H1 (cell line): ENCODE measurements around the gene IFT25.

Experiments
- BRCA1 ChIP-seq: IDR thresholded peaks from 2 replicates; pipeline ENCODE4 v1.6.1; 2012; ENCODE audit warnings: low read depth, low read length, improper control_type of control experiment
- CEBPB ChIP-seq: IDR thresholded peaks from 2 replicates; pipeline ENCODE4 v1.6.1; 2012; ENCODE audit warnings: low read depth, low read length
- HDAC2 ChIP-seq, 2 experiments: fragments of 300-600 bp in 1 of 2; sonication (generic) in 1 of 2; IDR thresholded peaks; 2 replicates each; pipeline ENCODE4 v1.6.1; 2011 to 2012; ENCODE audit warnings: low read depth in 2 of 2, low read length in 2 of 2, mild to moderate bottlenecking in 2 of 2, moderate library complexity in 2 of 2, borderline replicate concordance in 1 of 2, inconsistent platforms in 1 of 2
- SP1 ChIP-seq: IDR thresholded peaks from 2 replicates; pipeline ENCODE4 v1.6.1; 2011; ENCODE audit warnings: low read depth, low read length
- TF ChIP-seq, protein P1 (sequence below), 3 experiments: IDR thresholded peaks; 1 replicate in 2 of 3; 2 replicates in 1 of 3; pipeline versions ENCODE4 v1.5.1 to v1.6.1; 2011; ENCODE audit warnings: low read length in 3 of 3, mild to moderate bottlenecking in 3 of 3, inconsistent platforms in 2 of 3, low read depth in 1 of 3, moderate library complexity in 1 of 3; ENCODE audit not compliant: insufficient read depth in 1 of 3; ENCODE audit errors: control extremely low read depth in 1 of 3

DNA sequence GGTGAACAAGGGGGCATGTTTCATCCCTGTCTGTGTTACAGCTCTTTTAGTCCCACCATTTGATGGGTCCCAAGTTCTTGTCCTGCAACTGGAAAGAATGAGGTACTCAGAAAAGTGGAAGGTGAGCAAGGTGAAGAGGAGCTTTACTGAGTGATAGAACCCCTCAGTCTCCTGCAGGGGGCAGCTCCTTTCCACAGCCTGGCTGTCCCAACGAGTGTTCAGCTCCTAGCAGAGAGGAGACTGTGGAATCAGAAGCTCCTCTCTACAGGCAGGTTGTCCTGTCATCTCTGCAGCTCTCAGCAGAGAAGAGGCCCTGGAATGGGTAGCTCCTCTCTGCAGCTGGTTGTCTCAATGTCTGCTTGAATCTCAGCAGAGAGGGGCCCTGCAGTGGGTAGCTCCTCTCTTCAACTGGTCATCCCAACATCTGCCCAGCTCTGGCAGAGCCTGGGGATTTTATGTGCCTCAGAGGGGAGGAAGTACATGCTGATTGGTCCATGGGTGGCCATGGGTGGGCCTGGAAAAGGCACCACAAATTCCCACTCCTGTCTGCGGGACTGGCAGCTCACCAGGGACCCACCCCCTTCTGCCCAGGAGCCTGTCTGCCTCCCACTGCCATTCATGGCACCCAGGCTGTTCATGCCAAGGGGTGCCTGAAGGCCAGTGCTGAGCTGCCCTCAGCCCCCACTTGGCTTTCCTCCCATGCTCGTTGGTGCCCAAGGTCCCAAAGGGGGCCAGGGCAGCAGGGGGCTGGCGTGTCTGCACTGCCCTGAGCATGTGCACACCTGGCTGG, 46.8 kb upstream of the IFT25 start:
- TF ChIP-seq, protein P1, sequence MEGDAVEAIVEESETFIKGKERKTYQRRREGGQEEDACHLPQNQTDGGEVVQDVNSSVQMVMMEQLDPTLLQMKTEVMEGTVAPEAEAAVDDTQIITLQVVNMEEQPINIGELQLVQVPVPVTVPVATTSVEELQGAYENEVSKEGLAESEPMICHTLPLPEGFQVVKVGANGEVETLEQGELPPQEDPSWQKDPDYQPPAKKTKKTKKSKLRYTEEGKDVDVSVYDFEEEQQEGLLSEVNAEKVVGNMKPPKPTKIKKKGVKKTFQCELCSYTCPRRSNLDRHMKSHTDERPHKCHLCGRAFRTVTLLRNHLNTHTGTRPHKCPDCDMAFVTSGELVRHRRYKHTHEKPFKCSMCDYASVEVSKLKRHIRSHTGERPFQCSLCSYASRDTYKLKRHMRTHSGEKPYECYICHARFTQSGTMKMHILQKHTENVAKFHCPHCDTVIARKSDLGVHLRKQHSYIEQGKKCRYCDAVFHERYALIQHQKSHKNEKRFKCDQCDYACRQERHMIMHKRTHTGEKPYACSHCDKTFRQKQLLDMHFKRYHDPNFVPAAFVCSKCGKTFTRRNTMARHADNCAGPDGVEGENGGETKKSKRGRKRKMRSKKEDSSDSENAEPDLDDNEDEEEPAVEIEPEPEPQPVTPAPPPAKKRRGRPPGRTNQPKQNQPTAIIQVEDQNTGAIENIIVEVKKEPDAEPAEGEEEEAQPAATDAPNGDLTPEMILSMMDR (IDR thresholded peaks at IDR 0.05; ENCODE audit: control extremely low read depth in 1 of 3, insufficient read depth in 1 of 3, low read depth in 1 of 3, low read length in 3 of 3), result peak; percentile 59 to 80 (median 60)
- TF ChIP-seq BRCA1, result no peak
- no peak for TF ChIP-seq CEBPB
- no peak for TF ChIP-seq HDAC2 (IDR thresholded peaks at IDR 0.05; ENCODE audit: borderline replicate concordance in 1 of 2, low read depth in 2 of 2, low read length in 2 of 2)
- TF ChIP-seq SP1, result no peak
